Upper lobe of left lung (tissue), 4 donors: Measurements from ENCODE around the gene OTP.

Source experiments
- EP300 ChIP-seq, 4 donors: sonication (generic); formaldehyde crosslinking; IDR thresholded peaks; one replicate each; pipeline ENCODE4 v1.5.1; 2017; ENCODE audit warnings: antibody characterized with exemption in 4 of 4, control low read depth in 2 of 4
- TF ChIP-seq, protein P1 (sequence below), 6 experiments: fragments of 450-650 bp in 4 of 6; fragments of 200-600 bp in 2 of 6; sonication (generic) in 2 of 6; IDR thresholded peaks; one replicate each; pipeline ENCODE4 v1.5.1; 2016 to 2019; ENCODE audit warnings: antibody characterized with exemption in 6 of 6

DNA sequence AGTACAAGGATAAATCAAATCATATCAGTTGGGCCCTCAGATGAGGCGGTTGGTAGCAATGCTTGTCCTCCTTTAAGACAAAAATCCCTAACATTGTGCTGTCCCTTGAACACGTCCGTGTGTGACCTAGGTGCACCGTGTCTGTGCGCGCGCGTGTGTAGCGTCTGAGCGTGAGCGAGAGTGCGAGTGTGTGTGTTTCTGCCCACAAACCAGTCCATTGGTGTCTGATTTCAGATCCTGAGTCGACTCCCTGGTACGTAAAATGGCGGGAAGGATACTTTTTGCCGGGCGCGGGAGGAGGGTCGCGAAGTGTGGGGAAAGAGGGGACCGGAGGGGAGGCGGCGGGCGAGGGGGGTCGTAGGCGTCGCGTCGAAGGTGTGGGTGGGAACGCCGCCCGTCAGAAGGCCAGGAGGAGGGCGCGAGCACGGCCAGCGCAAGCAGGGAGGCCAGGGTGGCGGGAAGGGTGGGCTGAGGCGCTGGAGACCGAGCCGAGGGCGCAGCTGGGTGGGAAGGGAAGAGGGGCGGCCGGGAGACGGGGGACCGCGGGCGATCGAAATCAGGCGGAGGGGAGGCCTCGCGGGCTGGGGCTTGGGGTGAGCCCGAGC, 8.9 kb downstream of the OTP start:
- TF ChIP-seq, protein P1, sequence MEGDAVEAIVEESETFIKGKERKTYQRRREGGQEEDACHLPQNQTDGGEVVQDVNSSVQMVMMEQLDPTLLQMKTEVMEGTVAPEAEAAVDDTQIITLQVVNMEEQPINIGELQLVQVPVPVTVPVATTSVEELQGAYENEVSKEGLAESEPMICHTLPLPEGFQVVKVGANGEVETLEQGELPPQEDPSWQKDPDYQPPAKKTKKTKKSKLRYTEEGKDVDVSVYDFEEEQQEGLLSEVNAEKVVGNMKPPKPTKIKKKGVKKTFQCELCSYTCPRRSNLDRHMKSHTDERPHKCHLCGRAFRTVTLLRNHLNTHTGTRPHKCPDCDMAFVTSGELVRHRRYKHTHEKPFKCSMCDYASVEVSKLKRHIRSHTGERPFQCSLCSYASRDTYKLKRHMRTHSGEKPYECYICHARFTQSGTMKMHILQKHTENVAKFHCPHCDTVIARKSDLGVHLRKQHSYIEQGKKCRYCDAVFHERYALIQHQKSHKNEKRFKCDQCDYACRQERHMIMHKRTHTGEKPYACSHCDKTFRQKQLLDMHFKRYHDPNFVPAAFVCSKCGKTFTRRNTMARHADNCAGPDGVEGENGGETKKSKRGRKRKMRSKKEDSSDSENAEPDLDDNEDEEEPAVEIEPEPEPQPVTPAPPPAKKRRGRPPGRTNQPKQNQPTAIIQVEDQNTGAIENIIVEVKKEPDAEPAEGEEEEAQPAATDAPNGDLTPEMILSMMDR (IDR thresholded peaks at IDR 0.05) = no peak
- no peak for TF ChIP-seq EP300 (IDR thresholded peaks at IDR 0.05)
